Mesendoderm (in vitro differentiated cells): ENCODE results near the gene ULBP2.

Experiments
- DNase-seq: peaks from one replicate; pipeline ENCODE4 v3.0.0; 2013
- H2AK5ac ChIP-seq: 2 replicates; pipeline ENCODE4 v1.6.1; 2013; ENCODE audit warnings: low read length, inconsistent platforms
- H2BK120ac ChIP-seq: 2 replicates; pipeline ENCODE4 v1.6.1; 2013; ENCODE audit warnings: low read depth, mild to moderate bottlenecking, low read length, moderate library complexity, mixed read lengths
- H2BK15ac ChIP-seq: replicated peaks from 2 replicates; pipeline ENCODE4 v1.6.1; 2013; ENCODE audit warnings: low read depth, mild to moderate bottlenecking, moderate library complexity
- H2BK5ac ChIP-seq: 2 replicates; pipeline ENCODE4 v1.6.1; 2013; ENCODE audit warnings: low read length, inconsistent platforms
- H3K18ac ChIP-seq: 2 replicates; pipeline ENCODE4 v1.6.1; 2013; ENCODE audit warnings: mild to moderate bottlenecking, low read length, mixed read lengths
- H3K23ac ChIP-seq: one replicate; pipeline ENCODE4 v1.6.1; 2013; ENCODE audit warnings: low read length
- H3K27ac ChIP-seq: 2 replicates; pipeline ENCODE4 v1.5.1; 2013; ENCODE audit warnings: low read depth, mild to moderate bottlenecking, inconsistent platforms, low read length, moderate library complexity
- H3K27me3 ChIP-seq: 2 replicates; pipeline ENCODE4 v1.6.1; 2013; ENCODE audit warnings: low read length, control low read depth, mild to moderate bottlenecking, inconsistent platforms; ENCODE audit not compliant: insufficient read depth, poor library complexity
- H3K36me3 ChIP-seq: 2 replicates; pipeline ENCODE4 v1.6.1; 2013; ENCODE audit warnings: low read length, inconsistent platforms; ENCODE audit not compliant: control insufficient read depth, insufficient read depth
- H3K4ac ChIP-seq: one replicate; pipeline ENCODE4 v1.6.1; 2013; ENCODE audit warnings: low read depth, mild to moderate bottlenecking, low read length, moderate library complexity
- H3K4me1 ChIP-seq: 2 replicates; pipeline ENCODE4 v1.6.1; 2013; ENCODE audit warnings: low read depth, low read length, inconsistent platforms; ENCODE audit not compliant: control insufficient read depth
- H3K4me2 ChIP-seq: 2 replicates; pipeline ENCODE4 v1.6.1; 2013; ENCODE audit warnings: low read length
- H3K4me3 ChIP-seq: 2 replicates; pipeline ENCODE4 v1.5.1; 2013; ENCODE audit warnings: mild to moderate bottlenecking, low read length
- H3K56ac ChIP-seq: one replicate; pipeline ENCODE4 v1.6.1; 2013; ENCODE audit warnings: low read length
- H3K79me1 ChIP-seq: 2 replicates; pipeline ENCODE4 v1.6.1; 2013; ENCODE audit warnings: low read length, inconsistent platforms
- H3K79me2 ChIP-seq: 2 replicates; pipeline ENCODE4 v1.6.1; 2013; ENCODE audit warnings: mild to moderate bottlenecking, low read length; ENCODE audit not compliant: control insufficient read depth, insufficient read depth
- H3K9ac ChIP-seq: 2 replicates; pipeline ENCODE4 v1.6.1; 2013; ENCODE audit warnings: low read length, inconsistent platforms
- H4K5ac ChIP-seq: one replicate; pipeline ENCODE4 v1.6.1; 2013; ENCODE audit warnings: low read length
- H4K8ac ChIP-seq: one replicate; pipeline ENCODE4 v1.6.1; 2013; ENCODE audit warnings: low read depth, mild to moderate bottlenecking, control low read depth, low read length, moderate library complexity
- WGBS: extraction: QIAGEN DNeasy Blood & Tissue Kit; methylation state at CpG from one replicate; pipeline ENCODE4 v1.1.7; 2013; ENCODE audit warnings: low lambda C conversion rate, missing lambda C conversion rate; ENCODE audit not compliant: insufficient coverage; ENCODE audit errors: extremely low coverage; 5-methylcytosine and 5-hydroxymethylcytosine counted together

Gene ULBP2

DNA sequence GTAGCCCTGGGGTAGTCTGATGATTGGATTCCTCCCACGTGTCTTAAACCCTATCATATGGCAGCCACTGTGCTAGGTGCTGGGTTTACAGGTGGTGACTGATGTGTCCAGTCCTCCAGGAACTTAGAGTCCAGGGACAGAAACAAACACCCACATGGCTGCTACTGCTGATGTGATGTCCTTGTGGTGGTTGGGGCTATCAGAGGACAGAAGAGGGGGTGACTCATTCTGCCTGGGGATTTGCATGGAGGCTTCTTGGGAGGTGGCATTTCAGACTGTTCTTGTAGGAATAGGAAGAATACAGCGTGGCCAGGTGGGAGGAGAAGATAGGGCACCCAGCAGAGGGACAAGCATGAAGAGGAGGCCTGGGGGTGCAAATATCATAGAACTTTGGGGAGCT lies 28.7 kb upstream of the ULBP2 start:
- Histone ChIP-seq H3K79me2 (no peaks in the 10 kb centered on the region), H3K4me2 (no peak overlapping the region), H2BK15ac (no peak overlapping the region), H3K4me1 (no peaks in the 10 kb centered on the region), H3K27ac (no peak overlapping the region), H3K27me3 (no peaks in the 10 kb centered on the region), H3K9ac (no peak overlapping the region), H3K56ac (no peak overlapping the region), H3K23ac (no peak overlapping the region), H2AK5ac (no peak overlapping the region), H3K79me1 (no peaks in the 10 kb centered on the region), H3K18ac (no peak overlapping the region), H3K4ac (no peak overlapping the region), H2BK120ac (no peak overlapping the region), H3K4me3 (no peak overlapping the region), H4K5ac (no peak overlapping the region), H3K36me3 (no peaks in the 10 kb centered on the region), H2BK5ac (no peak overlapping the region), H4K8ac (no peak overlapping the region)
- DNase-seq: no peak
- WGBS: no CpG with 5 or more reads among the region's 2 CpGs

DNA sequence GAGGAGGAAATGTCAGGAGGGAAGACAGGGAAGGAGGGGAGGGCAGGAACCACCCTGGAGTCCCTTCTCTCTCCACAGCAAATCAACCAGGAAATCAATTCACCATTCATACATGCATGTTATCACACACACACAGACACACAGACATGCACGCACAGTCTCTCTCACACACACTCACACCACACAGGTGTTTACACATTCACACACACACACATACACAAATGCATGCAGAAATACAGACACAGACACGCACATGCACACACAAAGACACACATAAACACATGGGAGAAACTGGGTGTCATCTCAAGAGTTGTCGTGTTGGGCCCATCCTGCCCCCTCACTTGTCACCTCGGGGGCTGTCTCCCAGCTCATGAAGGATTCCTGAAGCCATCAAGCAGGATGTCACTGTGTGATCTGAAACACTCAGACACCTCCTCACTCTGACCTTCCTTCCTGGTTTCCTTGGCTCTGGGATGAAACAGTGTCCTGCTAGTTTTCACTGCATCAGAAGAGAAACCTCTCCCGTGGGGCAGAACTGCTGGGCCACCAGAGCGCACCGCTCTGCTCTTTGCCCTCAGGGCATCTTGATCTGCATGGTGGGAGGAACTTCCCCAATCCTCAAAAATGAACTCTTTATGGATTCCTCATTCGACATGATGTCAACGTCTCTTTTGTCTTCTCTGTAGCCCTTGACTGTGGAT lies 28.1 kb upstream of the ULBP2 start:
- Histone ChIP-seq H3K23ac (no peak overlapping the region), H3K27ac (no peak overlapping the region), H3K36me3 (no peaks in the 10 kb centered on the region), H3K4me3 (no peak overlapping the region), H3K79me1 (no peaks in the 10 kb centered on the region), H3K4me1 (no peaks in the 10 kb centered on the region), H2BK5ac (no peak overlapping the region), H2BK15ac (no peak overlapping the region), H3K4ac (no peak overlapping the region), H3K18ac (no peak overlapping the region), H2AK5ac (no peak overlapping the region), H3K4me2 (no peak overlapping the region), H3K27me3 (no peaks in the 10 kb centered on the region), H3K56ac (no peak overlapping the region), H3K79me2 (no peaks in the 10 kb centered on the region), H3K9ac (no peak overlapping the region), H4K8ac (no peak overlapping the region), H4K5ac (no peak overlapping the region), H2BK120ac (no peak overlapping the region)
- no peak for DNase-seq
- WGBS: no CpG with 5 or more reads among the region's 9 CpGs

DNA sequence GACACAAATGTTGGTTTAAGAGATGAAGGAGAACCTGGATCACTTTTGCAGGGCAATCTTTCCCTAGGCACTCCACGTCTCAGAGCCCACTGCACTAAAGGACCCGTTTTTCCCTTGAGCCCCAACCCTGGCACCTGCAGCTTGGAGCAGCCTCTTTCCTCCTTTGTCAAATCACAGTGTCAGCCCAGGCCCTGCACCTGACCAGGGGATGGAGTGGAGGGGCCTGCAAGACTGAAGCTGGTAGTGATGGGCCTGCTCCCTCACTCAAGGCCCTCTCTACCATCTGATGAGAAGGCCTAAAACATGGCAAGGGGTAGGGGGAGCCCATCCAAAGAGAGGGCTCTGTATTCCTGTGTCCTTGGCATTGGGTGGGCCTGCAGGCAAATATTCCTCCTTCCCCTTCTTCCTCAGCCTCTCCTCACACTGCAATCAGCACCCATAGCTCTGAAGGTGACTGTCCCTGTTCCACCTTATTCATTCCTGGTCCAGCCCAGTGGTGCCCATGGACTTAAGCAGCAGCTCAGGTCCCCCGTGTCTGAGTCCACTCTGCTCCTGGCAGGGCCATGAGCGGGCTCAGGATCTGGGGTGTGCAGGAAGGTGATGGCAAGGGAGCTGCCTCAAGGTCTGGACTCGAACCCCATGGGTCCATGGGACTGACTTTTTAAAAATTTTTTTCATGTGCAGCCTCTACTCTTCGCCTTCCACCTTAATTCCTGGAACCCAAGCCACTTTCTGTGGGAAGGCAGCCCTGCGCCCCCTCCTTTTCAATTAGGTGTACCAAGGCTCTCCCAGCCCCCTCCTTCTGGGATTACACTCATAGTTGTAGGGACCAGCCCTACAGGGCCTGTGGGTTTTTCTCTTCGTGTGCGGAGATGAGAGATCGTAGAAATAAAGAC lies 25.6 kb upstream of the ULBP2 start:
- Histone ChIP-seq H3K4me2 (no peak overlapping the region), H4K5ac (no peak overlapping the region), H3K18ac (no peak overlapping the region), H2AK5ac (no peak overlapping the region), H2BK15ac (no peak overlapping the region), H3K79me1 (no peaks in the 10 kb centered on the region), H4K8ac (no peak overlapping the region), H3K27ac (no peak overlapping the region), H3K9ac (no peak overlapping the region), H3K4ac (no peak overlapping the region), H2BK5ac (no peak overlapping the region), H2BK120ac (no peak overlapping the region), H3K4me3 (no peak overlapping the region), H3K79me2 (no peaks in the 10 kb centered on the region), H3K56ac (no peak overlapping the region), H3K4me1 (no peaks in the 10 kb centered on the region), H3K36me3 (no peaks in the 10 kb centered on the region), H3K23ac (no peak overlapping the region), H3K27me3 (peaks cover 5% of the 10 kb centered on the region)
- no peak for DNase-seq
- WGBS: no CpG with 5 or more reads among the region's 10 CpGs

GRCh38 chr6:149917679-149918078 lies 24.1 kb upstream of the ULBP2 start:
- Histone ChIP-seq H3K27me3 (peaks cover 12% of the 10 kb centered on the region), H3K23ac (no peak overlapping the region), H3K4me1 (no peaks in the 10 kb centered on the region), H2BK120ac (no peak overlapping the region), H3K4ac (no peak overlapping the region), H3K27ac (no peak overlapping the region), H3K9ac (no peak overlapping the region), H3K18ac (no peak overlapping the region), H3K4me2 (no peak overlapping the region), H3K79me1 (no peaks in the 10 kb centered on the region), H3K36me3 (no peaks in the 10 kb centered on the region), H2AK5ac (no peak overlapping the region), H2BK15ac (no peak overlapping the region), H3K56ac (no peak overlapping the region), H3K79me2 (no peaks in the 10 kb centered on the region), H4K5ac (no peak overlapping the region), H3K4me3 (no peak overlapping the region), H2BK5ac (no peak overlapping the region), H4K8ac (no peak overlapping the region)
- no CpG with 5 or more reads among the region's 2 CpGs for WGBS
- DNase-seq: no peak

GRCh38 chr6:149918151-149918905 lies 23.5 kb upstream of the ULBP2 start:
- no CpG with 5 or more reads among the region's 6 CpGs for WGBS
- no peak for DNase-seq
- peaks cover 12% of the 10 kb centered on the region for H3K27me3 ChIP-seq

More at GRCh38 chr6:149918151-149918905, 23.5 kb upstream of the ULBP2 start:
- no peak overlapping the region for H3K9ac ChIP-seq
- H2AK5ac ChIP-seq: no peak overlapping the region
- H4K5ac ChIP-seq: no peak overlapping the region
- no peak overlapping the region for H3K4ac ChIP-seq
- H3K36me3 ChIP-seq: no peaks in the 10 kb centered on the region
- no peak overlapping the region for H3K27ac ChIP-seq
- H4K8ac ChIP-seq: no peak overlapping the region
- no peak overlapping the region for H3K4me2 ChIP-seq
- H3K18ac ChIP-seq: no peak overlapping the region
- H2BK15ac ChIP-seq: no peak overlapping the region
- no peak overlapping the region for H3K4me3 ChIP-seq
- no peaks in the 10 kb centered on the region for H3K79me1 ChIP-seq
- no peak overlapping the region for H2BK120ac ChIP-seq
- no peaks in the 10 kb centered on the region for H3K4me1 ChIP-seq
- no peak overlapping the region for H3K56ac ChIP-seq
- no peak overlapping the region for H2BK5ac ChIP-seq
- H3K23ac ChIP-seq: no peak overlapping the region
- no peaks in the 10 kb centered on the region for H3K79me2 ChIP-seq
